DMS153 (cell line): ENCODE results near the gene LTBR.

Source experiments
- DNase-seq: peaks from one replicate; lab custom pipeline; 2025; lab: John Stamatoyannopoulos, UW

Gene LTBR

GRCh38 chr12:6384499-6385436 is 806 bp downstream of the LTBR start:
- no peak for DNase-seq

DNA sequence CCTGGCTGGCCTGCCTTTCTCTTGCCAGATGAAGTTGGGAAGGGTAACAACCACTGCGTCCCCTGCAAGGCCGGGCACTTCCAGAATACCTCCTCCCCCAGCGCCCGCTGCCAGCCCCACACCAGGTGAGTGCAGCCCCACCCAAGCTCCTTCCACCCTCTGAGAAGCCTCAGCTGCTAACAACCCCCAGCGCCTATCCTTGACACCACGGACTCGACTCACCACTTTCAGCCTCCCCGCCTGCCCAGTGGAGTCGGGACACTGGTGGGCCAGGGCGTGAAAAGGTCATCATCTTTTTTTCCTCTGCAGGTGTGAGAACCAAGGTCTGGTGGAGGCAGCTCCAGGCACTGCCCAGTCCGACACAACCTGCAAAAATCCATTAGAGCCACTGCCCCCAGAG is 2.1 kb downstream of the LTBR start:
- DNase-seq: no peak

GRCh38 chr12:6386491-6386890 is 2.5 kb downstream of the LTBR start:
- no peak for DNase-seq

DNA sequence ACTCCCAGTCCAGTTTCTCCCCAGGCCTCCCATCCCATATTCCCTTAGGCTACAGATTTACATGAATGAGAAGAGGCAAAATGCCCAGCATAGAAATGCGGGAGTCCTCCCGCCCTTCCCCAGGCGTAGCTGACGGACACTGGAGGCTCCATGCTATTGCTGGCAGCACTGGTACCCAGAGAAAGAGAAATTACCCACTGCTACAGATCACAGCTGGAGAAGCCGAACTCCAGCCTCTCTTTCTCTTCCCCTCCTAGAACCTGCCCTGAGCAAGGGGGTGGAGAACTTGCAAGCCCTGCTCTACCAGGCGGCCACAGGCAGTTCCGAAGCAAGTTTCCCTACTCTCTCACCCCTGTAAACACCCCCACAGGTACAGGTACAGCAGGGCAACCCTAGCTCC is 3.6 kb downstream of the LTBR start:
- no peak for DNase-seq

DNA sequence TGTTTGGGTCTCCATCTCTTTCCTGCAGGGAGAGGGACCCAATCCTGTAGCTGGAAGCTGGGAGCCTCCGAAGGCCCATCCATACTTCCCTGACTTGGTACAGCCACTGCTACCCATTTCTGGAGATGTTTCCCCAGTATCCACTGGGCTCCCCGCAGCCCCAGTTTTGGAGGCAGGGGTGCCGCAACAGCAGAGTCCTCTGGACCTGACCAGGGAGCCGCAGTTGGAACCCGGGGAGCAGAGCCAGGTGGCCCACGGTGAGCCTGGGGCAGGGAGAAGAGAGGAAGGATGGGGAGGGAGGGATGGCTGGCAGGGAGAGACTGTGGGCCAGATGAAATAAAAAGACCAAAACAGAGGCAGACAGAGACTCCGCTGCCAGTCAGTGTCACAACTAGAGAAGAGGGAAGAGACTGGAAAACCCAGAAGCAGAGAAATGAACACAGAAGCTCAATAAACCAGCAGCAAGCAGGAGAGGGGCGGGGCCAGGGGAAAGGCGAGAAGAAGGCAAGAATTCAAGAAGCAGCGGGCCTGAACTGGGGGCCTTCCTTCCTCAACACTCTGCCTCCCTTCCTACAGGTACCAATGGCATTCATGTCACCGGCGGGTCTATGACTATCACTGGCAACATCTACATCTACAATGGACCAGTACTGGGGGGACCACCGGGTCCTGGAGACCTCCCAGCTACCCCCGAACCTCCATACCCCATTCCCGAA is 6.3 kb downstream of the LTBR start:
- no peak for DNase-seq

DNA sequence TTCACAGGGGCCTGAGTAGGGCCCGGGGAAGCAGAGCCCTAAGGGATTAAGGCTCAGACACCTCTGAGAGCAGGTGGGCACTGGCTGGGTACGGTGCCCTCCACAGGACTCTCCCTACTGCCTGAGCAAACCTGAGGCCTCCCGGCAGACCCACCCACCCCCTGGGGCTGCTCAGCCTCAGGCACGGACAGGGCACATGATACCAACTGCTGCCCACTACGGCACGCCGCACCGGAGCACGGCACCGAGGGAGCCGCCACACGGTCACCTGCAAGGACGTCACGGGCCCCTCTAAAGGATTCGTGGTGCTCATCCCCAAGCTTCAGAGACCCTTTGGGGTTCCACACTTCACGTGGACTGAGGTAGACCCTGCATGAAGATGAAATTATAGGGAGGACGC is 7.1 kb downstream of the LTBR start:
- DNase-seq: no peak

DNA sequence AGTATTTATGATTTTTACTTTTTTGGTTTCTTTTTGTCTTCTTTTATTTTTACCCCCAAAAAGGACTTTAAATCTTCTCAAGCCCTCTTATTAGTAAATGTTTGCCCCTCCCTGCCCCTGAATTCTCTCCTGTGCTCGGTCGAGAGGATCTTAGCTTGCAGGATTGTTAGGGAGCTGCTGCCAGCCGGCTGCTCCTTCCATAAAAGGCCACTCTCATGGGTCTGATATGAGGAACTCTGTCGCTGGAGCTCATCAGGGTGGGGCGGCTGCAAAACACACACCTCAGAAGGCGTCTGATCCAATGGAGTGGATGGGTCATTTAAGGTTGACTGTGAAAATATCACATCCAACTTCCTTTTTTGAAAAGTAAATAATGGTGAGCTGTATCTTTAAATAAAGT is 8.5 kb downstream of the LTBR start:
- peak; percentile 88 for DNase-seq

DNA sequence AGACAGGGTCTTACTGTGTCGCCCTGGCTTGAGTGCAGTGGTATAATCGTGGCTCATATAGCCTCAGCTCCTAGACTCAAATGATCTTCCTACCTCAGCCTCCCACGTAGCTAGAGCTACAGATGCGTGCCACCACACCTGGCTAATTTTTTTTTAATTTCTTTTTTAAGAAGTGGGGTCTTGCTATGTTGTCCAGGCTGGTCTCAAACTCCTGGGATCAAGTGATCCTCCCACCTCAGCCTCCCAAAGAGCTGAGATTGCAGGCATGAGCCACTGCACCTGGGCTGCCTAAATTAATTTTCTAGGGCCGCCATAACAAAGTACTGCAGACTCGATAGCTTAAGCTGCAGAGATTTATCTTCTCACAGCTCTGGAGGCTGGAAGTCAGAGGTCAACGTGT is 9.1 kb downstream of the LTBR start:
- no peak for DNase-seq

GRCh38 chr12:6394398-6394797 is 10.4 kb downstream of the LTBR start:
- DNase-seq: no peak

- DNase-seq: no peak
Measured at GRCh38 chr12:6396031-6396430, 12.1 kb downstream of the LTBR start.

DNA sequence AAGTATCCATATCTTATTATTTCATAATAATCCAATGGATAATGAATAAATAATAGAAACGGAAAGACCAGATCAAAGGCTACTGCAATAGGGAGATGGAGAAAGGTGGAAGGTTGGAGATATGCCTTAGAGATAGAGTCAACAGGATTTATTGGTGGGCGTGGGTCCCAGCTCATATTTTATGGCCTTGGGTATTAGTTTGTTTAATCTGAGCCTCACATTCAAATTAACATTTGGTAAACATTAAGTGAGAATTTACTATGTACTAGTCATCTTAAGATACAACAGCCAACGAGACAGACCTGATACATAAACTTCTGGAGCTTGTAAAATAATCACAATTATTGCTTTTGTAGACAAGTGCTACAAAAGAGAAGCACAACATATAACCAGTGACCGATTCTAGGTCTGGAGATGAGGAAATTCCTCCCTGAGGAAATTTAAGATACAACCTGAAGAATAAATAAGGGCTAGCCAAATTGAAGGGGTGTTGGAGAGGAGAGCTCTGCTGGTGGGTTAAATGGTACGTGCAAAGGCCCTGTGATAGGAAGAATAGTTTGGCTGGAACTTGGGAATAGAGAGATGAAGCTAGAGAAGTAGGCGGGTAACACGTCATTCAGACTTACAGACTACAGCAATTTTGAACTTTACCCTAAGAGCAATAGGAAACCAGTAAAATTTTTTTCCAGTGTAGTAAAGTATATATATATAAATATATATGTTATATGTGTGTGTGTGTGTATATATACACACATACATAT is 16.1 kb downstream of the LTBR start:
- DNase-seq: no peak

DNA sequence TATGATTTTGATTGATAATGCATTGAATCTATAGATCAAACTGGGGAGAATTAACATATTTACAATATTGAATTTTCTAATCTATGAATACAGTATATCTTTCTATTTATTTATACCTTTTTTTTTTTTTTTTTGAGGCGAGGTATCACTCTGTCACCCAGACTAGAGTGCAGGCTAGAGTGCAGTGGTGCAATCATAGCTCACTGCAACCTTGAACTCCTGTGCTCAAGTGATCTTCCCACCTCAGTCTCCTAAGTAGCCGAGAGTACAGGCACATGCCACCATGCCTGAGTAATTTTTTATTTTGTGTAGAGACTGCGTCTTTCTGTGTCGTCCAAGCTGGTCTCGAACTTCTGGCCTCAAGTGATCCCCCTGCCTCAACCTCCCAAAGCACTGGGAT is 20.4 kb downstream of the LTBR start:
- no peak for DNase-seq

- no peak for DNase-seq
Measured at GRCh38 chr12:6405963-6406362, 22.0 kb downstream of the LTBR start.

- peak; percentile 28 for DNase-seq
Measured at GRCh38 chr12:6407236-6407954, 23.4 kb downstream of the LTBR start.

- DNase-seq: no peak
Measured at GRCh38 chr12:6416596-6416995, 32.6 kb downstream of the LTBR start.

- DNase-seq: no peak
Measured at GRCh38 chr12:6418796-6419195, 34.8 kb downstream of the LTBR start.

- no peak for DNase-seq
Measured at GRCh38 chr12:6420364-6420763, 36.4 kb downstream of the LTBR start.

- peak; percentile 83 for DNase-seq
Measured at GRCh38 chr12:6423267-6424007, 39.5 kb downstream of the LTBR start.

- no peak for DNase-seq
Measured at GRCh38 chr12:6424008-6424347, 40.0 kb downstream of the LTBR start.

- no peak for DNase-seq
Measured at GRCh38 chr12:6424866-6425265, 40.9 kb downstream of the LTBR start.
